Activated CD4-positive, alpha-beta T cell treated with anti-CD3 and anti-CD28 coated beads, Interleukin-2, amount 10 ng/mL, durations not matched to agents 24 days and 14 days (primary cell): ENCODE measurements around the gene DGAT2L6. TPM values are rescaled to one million over a fixed set of nuclear protein-coding genes. Genes with fewer than 3 reads are reported as not detected.
"Not testable (repeated sequence)": the region's sequence is repeated elsewhere in the genome, so short reads cannot be mapped to it uniquely, and the experiment has no call there.

Source experiments
- DNase-seq: peaks from one replicate; pipeline ENCODE4 v3.0.0; 2022
- H3K27ac Mint-ChIP-seq: one replicate; pipeline ENCODE4 v1.8.0; 2022; ENCODE audit warnings: mild to moderate bottlenecking, mixed read lengths
- H3K27me3 Mint-ChIP-seq: one replicate; pipeline ENCODE4 v1.8.0; 2022; ENCODE audit warnings: mixed read lengths
- H3K36me3 Mint-ChIP-seq: one replicate; pipeline ENCODE4 v1.8.0; 2022; ENCODE audit warnings: low read depth, mild to moderate bottlenecking, mixed read lengths
- H3K4me1 Mint-ChIP-seq: one replicate; pipeline ENCODE4 v1.8.0; 2021; ENCODE audit warnings: mixed read lengths
- H3K4me3 Mint-ChIP-seq: one replicate; pipeline ENCODE4 v1.8.0; 2022; ENCODE audit warnings: mild to moderate bottlenecking, moderate library complexity, mixed read lengths
- H3K9me3 Mint-ChIP-seq: one replicate; pipeline ENCODE4 v1.8.0; 2021; ENCODE audit warnings: mixed read lengths
- intact Hi-C: fragments of 100-400 bp; cut with micrococcal nuclease; formaldehyde crosslinking; loops from one replicate; pipeline ENCODE4 v1.15.1; 2023
- total RNA-seq: library from RNA; stranded (reverse); gene quantifications from 2 replicates; pipeline ENCODE4 v1.2.3, GENCODE V29; 2022

Gene DGAT2L6
- total RNA-seq, 1 donor from 2014 or later, result not detected

GRCh38 chrX:70169281-70169680, 8.0 kb upstream of the DGAT2L6 start:
- DNase-seq, result no peak
- no peaks in the 10 kb centered on the region for H3K9me3 Mint-ChIP-seq
- intact Hi-C loops, result no loop called here
- no peak overlapping the region for H3K4me3 Mint-ChIP-seq
- peaks cover 5% of the 10 kb centered on the region for H3K27me3 Mint-ChIP-seq
- peaks cover 11% of the 10 kb centered on the region for H3K4me1 Mint-ChIP-seq
- H3K27ac Mint-ChIP-seq, result no peak overlapping the region
- peaks cover 22% of the 10 kb centered on the region for H3K36me3 Mint-ChIP-seq

- no peak overlapping the region for H3K27ac Mint-ChIP-seq
- H3K4me3 Mint-ChIP-seq, result no peak overlapping the region
- peaks cover 6% of the 10 kb centered on the region for H3K36me3 Mint-ChIP-seq
- H3K9me3 Mint-ChIP-seq, result no peaks in the 10 kb centered on the region
- H3K4me1 Mint-ChIP-seq, result peaks cover 10% of the 10 kb centered on the region
- intact Hi-C loops, result no loop called here
- H3K27me3 Mint-ChIP-seq, result peaks cover 5% of the 10 kb centered on the region
- no peak for DNase-seq
Observed at GRCh38 chrX:70171624-70172023, 5.7 kb upstream of the DGAT2L6 start.

GRCh38 chrX:70172221-70172620, 5.1 kb upstream of the DGAT2L6 start:
- peaks cover 5% of the 10 kb centered on the region for H3K27me3 Mint-ChIP-seq
- H3K4me1 Mint-ChIP-seq, result peaks cover 7% of the 10 kb centered on the region
- H3K9me3 Mint-ChIP-seq, result no peaks in the 10 kb centered on the region

GRCh38 chrX:70172964-70173363, 4.3 kb upstream of the DGAT2L6 start:
- Mint-ChIP-seq H3K4me1 (peaks cover 3% of the 10 kb centered on the region), H3K36me3 (no peaks in the 10 kb centered on the region), H3K27me3 (peaks cover 5% of the 10 kb centered on the region), H3K27ac (no peak overlapping the region), H3K9me3 (no peaks in the 10 kb centered on the region), H3K4me3 (no peak overlapping the region)
- intact Hi-C loops, result no loop called here
- no peak for DNase-seq

More at GRCh38 chrX:70172221-70172620, 5.1 kb upstream of the DGAT2L6 start:
- no peak overlapping the region for H3K4me3 Mint-ChIP-seq
- no peak for DNase-seq
- H3K36me3 Mint-ChIP-seq, result peaks cover under 1% of the 10 kb centered on the region
- intact Hi-C loops, result no loop called here
- H3K27ac Mint-ChIP-seq, result no peak overlapping the region

- H3K9me3 Mint-ChIP-seq, result no peaks in the 10 kb centered on the region
- H3K36me3 Mint-ChIP-seq, result no peaks in the 10 kb centered on the region
- peaks cover 3% of the 10 kb centered on the region for H3K4me1 Mint-ChIP-seq
- no peak for DNase-seq
- H3K4me3 Mint-ChIP-seq, result no peak overlapping the region
- intact Hi-C loops, result loop anchor here (2.0 kb wide), 1 partner anchor 42 kb away; the partner anchor contains the start of gene IGBP1
- peaks cover 5% of the 10 kb centered on the region for H3K27me3 Mint-ChIP-seq
- H3K27ac Mint-ChIP-seq, result no peak overlapping the region
Observed at GRCh38 chrX:70174754-70175153, 2.5 kb upstream of the DGAT2L6 start.

- Mint-ChIP-seq H3K27me3 (peaks cover 5% of the 10 kb centered on the region), H3K4me3 (no peak overlapping the region), H3K36me3 (no peaks in the 10 kb centered on the region), H3K9me3 (no peaks in the 10 kb centered on the region), H3K27ac (no peak overlapping the region), H3K4me1 (peaks cover 3% of the 10 kb centered on the region)
- intact Hi-C loops, result loop anchor here (2.0 kb wide), 1 partner anchor 43 kb away; the partner anchor contains the start of gene IGBP1
- DNase-seq, result no peak
Observed at GRCh38 chrX:70175338-70175737, 1.9 kb upstream of the DGAT2L6 start.

- no peaks in the 10 kb centered on the region for H3K9me3 Mint-ChIP-seq
- DNase-seq, result no peak
- no peaks in the 10 kb centered on the region for H3K36me3 Mint-ChIP-seq
- no peak overlapping the region for H3K27ac Mint-ChIP-seq
- intact Hi-C loops, result no loop called here
- no peak overlapping the region for H3K4me3 Mint-ChIP-seq
- no peaks in the 10 kb centered on the region for H3K27me3 Mint-ChIP-seq
- no peaks in the 10 kb centered on the region for H3K4me1 Mint-ChIP-seq
Observed at GRCh38 chrX:70183091-70183490, 5.8 kb downstream of the DGAT2L6 start.

GRCh38 chrX:70190225-70190624, 12.9 kb downstream of the DGAT2L6 start:
- H3K27ac Mint-ChIP-seq, result no peak overlapping the region
- intact Hi-C loops, result no loop called here
- no peaks in the 10 kb centered on the region for H3K36me3 Mint-ChIP-seq
- H3K27me3 Mint-ChIP-seq, result peaks cover 9% of the 10 kb centered on the region
- no peak for DNase-seq
- H3K9me3 Mint-ChIP-seq, result peaks cover 4% of the 10 kb centered on the region
- H3K4me3 Mint-ChIP-seq, result no peak overlapping the region
- no peaks in the 10 kb centered on the region for H3K4me1 Mint-ChIP-seq

- H3K36me3 Mint-ChIP-seq, result no peaks in the 10 kb centered on the region
- no peak overlapping the region for H3K4me3 Mint-ChIP-seq
- no peak overlapping the region for H3K27ac Mint-ChIP-seq
- H3K27me3 Mint-ChIP-seq, result peaks cover 12% of the 10 kb centered on the region
- intact Hi-C loops, result loop anchor here (1.0 to 2.0 kb wide), 2 partner anchors 66 to 238 kb away; no protein-coding TSS in a partner anchor
- peaks cover 4% of the 10 kb centered on the region for H3K4me1 Mint-ChIP-seq
- DNase-seq, result peak; percentile 88
- no peaks in the 10 kb centered on the region for H3K9me3 Mint-ChIP-seq
Observed at GRCh38 chrX:70196961-70197720, 19.9 kb downstream of the DGAT2L6 start.

- H3K27me3 Mint-ChIP-seq, result peaks cover 3% of the 10 kb centered on the region
- intact Hi-C loops, result no loop called here
- DNase-seq, result no peak
Observed at GRCh38 chrX:70201732-70202131, 24.4 kb downstream of the DGAT2L6 start.

GRCh38 chrX:70208479-70208878, 31.2 kb downstream of the DGAT2L6 start:
- H3K9me3 Mint-ChIP-seq, result peaks cover 3% of the 10 kb centered on the region
- no peak overlapping the region for H3K4me3 Mint-ChIP-seq
- no peaks in the 10 kb centered on the region for H3K4me1 Mint-ChIP-seq
- no peak overlapping the region for H3K27ac Mint-ChIP-seq
- DNase-seq, result no peak
- no peaks in the 10 kb centered on the region for H3K36me3 Mint-ChIP-seq
- intact Hi-C loops, result no loop called here
- no peaks in the 10 kb centered on the region for H3K27me3 Mint-ChIP-seq

More at GRCh38 chrX:70201732-70202131, 24.4 kb downstream of the DGAT2L6 start:
- no peak overlapping the region for H3K4me3 Mint-ChIP-seq
- H3K27ac Mint-ChIP-seq, result no peak overlapping the region
- H3K9me3 Mint-ChIP-seq, result no peaks in the 10 kb centered on the region
- H3K4me1 Mint-ChIP-seq, result peaks cover 4% of the 10 kb centered on the region
- H3K36me3 Mint-ChIP-seq, result no peaks in the 10 kb centered on the region

GRCh38 chrX:70209570-70209969, 32.3 kb downstream of the DGAT2L6 start:
- H3K36me3 Mint-ChIP-seq, H3K9me3 Mint-ChIP-seq, H3K4me1 Mint-ChIP-seq, intact Hi-C loops, DNase-seq, H3K27me3 Mint-ChIP-seq, H3K4me3 Mint-ChIP-seq, H3K27ac Mint-ChIP-seq: not testable (repeated sequence)

- no peaks in the 10 kb centered on the region for H3K27me3 Mint-ChIP-seq
Observed at GRCh38 chrX:70219938-70220764, 42.9 kb downstream of the DGAT2L6 start.

GRCh38 chrX:70226048-70226447, 48.8 kb downstream of the DGAT2L6 start:
- DNase-seq, result no peak
- no peaks in the 10 kb centered on the region for H3K9me3 Mint-ChIP-seq
- intact Hi-C loops, result no loop called here
- H3K36me3 Mint-ChIP-seq, result no peaks in the 10 kb centered on the region
- H3K4me1 Mint-ChIP-seq, result no peaks in the 10 kb centered on the region
- H3K27me3 Mint-ChIP-seq, result no peaks in the 10 kb centered on the region
- no peak overlapping the region for H3K4me3 Mint-ChIP-seq
- no peak overlapping the region for H3K27ac Mint-ChIP-seq

More at GRCh38 chrX:70219938-70220764, 42.9 kb downstream of the DGAT2L6 start:
- no peaks in the 10 kb centered on the region for H3K4me1 Mint-ChIP-seq
- H3K4me3 Mint-ChIP-seq, result no peak overlapping the region
- peak; percentile 46 for DNase-seq
- no peaks in the 10 kb centered on the region for H3K36me3 Mint-ChIP-seq
- no peaks in the 10 kb centered on the region for H3K9me3 Mint-ChIP-seq
- H3K27ac Mint-ChIP-seq, result no peak overlapping the region
- intact Hi-C loops, result no loop called here
